HK-2 (cell line): ENCODE data around the gene ZNF514.

Experiments used
- DNase-seq: peaks from one replicate; pipeline ENCODE4 v3.0.0-alpha.2; 2018; ENCODE audit not compliant: unreplicated experiment

ZNF514 gene

DNA sequence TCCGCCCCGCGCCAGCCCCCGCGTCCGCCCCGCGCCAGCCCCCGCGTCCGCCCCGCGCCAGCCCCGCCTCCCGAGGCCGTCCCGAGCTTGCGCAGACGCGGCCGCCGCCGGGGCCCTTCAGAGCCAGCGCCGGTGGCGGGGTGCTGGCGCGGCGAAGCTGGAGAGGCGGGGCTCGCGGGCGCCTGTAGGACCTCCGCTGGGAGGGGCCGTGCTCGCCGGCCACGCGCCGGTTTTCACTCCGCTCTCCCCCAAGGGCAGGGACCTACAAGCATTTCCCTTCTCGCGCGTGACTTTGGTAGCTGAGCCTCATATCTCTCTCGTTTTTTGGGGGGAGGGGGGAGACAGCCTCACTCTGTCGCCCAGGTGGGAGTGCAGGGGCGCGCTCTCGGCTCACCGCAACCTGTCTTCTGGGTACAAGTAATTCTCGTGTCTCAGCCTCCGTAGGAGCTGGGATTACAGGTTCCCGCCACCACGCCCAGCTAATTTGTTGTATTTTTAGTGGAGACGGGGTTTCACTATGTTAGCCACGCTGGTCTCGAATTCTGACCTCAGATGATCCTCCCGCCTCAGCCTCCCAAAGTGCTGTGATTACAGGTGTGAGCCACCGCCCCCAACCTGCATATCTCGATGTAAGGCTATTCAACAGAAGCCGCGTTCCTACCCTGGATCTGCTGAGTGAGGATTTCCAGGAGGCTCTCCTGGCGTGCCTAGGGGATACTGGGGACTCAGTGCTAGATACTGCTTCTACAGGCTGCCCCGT is at the start of gene ZNF514:
ZNF514 (minus strand) TSS at position 159 of the 760 bp plus-strand sequence. CDS start 6,595 bp downstream, outside the sequence.
- no peak for DNase-seq

DNA sequence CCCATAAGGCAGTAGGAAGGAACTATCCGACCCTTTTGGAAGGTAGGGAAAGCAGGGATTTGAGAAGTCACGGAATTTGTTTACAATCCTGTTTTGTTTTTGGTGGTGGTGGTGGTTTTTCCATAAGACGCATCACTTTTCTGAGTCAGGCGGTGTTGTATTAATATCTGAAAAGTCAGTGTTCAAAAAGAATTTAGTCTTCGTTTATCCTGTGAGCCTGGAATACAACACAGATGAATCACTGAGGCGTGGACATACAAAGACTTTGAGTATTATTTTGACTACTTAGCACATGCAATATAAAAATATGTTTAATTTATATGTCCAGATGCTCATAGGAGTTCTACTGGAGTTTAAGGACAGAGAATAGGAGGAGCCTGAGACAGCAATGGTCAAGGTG is 48.5 kb upstream of the ZNF514 start:
- no peak for DNase-seq

DNA sequence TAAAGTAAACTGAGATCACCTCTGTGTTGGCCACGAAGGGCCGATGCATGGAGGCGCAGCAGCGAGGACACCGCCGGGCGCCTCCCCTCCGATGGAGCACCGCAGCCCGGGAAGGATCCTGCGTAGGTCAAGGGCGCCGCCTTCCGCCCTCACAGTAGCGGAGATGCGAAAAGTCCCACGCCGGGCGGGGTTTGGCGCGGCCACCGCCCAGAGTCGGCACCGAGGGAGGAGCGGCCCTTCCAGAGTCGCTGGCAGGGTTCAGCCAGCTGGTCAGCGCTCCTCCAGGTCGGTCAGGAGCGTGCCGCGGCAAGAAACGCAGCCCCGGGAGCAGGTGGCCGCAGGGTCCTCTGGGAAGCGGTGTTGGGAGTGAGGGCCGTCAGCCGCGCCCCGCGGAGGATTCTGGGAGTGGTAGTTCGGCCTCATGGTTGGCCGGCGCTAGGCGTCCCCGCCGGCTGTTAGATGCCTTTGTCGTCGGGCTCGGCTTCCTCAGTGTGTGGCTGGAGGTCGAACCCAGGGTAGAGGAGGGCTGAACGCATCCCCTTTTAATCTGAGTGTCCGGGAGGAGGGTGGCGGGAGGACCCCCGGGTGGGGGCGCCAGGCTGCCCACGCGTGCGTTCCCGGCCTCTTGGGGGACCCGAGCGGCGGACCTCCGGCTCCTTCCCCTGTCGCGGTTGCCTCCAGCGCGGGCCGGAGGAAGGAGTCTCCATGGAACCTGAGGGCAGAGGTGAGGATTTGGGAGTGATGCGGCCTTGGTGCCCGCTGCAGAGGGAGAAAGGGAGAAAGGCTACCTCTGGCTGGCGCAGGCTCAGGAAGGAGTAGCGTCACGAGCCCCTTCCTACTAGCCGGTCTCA is 47.7 kb upstream of the ZNF514 start, which contains the start of gene ZNF892:
ZNF892 (plus strand) TSS at position 411 of the 851 bp plus-strand sequence; CDS start at position 706, 295 bp downstream.
- peak; percentile 96 for DNase-seq

- DNase-seq, result no peak
Observed at GRCh38 chr2:95206096-95206495, 46.4 kb upstream of the ZNF514 start.

- no peak for DNase-seq
Observed at GRCh38 chr2:95204396-95204795, 44.7 kb upstream of the ZNF514 start.

DNA sequence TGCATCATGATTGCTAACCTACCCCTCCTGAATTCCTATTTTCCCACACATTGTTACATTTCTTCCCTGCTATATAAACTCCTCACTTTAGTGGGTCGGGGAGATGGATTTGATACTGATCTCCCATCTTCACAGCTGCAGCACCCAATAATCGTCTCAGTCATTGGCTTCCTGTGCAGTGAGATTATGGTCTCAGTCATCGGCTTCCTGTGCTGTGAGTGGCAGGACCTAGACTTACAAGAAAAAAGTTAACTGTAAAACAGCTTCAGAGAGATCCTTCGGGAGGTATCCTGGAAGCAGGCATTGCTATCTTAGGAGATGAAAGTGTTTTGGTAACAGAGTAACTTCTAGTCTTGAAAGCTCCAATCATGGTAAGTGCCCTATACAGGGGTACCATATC is 44.3 kb upstream of the ZNF514 start:
- no peak for DNase-seq

DNA sequence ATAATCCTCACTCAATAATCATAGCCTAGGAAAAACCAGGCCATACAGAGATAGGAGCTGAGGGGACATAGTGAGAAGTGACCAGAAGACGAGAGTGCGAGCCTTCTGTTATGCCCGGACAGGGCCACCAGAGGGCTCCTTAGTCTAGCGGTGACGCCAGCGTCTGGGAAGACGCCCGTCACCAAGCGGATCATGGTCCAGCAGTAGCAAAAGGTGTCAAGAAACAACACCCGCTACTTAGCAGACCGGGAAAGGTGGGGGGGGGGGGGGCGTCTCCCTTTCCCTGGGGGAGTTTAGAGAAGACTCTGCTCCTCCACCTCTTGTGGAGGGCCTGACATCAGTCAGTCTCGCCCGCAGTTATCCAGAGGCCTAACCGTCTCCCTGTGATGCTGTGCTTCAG is 33.3 kb upstream of the ZNF514 start:
- peak; percentile 35 for DNase-seq

- no peak for DNase-seq
Observed at GRCh38 chr2:95185973-95186372, 26.3 kb upstream of the ZNF514 start.

DNA sequence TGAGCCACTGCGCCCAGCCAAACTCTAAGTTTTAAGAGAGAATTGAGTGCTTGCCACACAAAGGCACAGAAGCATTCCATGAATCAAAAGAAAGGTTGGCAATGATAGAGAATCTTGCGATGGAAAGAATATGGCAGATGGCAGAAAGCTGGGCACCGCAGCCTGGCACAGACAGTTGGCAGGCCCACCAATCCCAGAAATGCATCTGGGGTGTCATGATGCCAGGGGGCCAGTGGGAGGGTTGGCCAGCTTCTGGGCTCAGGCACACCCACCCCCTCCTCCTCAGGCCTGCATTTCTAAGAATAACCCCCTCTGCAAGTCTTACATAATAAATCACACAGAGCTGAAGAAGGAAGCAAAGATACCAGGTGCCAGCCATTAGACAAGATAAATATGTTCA is 25.5 kb upstream of the ZNF514 start:
- DNase-seq, result no peak

DNA sequence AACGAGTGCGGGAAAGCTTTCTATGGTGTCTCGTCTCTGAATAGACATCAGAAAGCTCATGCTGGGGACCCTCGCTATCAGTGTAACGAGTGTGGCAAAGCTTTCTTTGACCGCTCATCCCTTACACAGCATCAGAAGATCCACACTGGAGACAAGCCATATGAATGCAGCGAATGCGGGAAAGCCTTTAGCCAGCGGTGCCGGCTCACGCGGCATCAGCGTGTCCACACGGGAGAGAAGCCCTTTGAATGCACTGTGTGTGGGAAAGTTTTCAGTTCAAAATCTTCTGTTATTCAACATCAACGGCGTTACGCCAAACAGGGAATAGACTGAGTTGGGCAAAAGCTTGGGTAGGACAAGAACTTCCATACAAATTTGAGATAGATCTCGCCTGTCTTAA is 22.1 kb upstream of the ZNF514 start:
- DNase-seq, result no peak

GRCh38 chr2:95179451-95179850 is 19.8 kb upstream of the ZNF514 start:
- no peak for DNase-seq

- no peak for DNase-seq
Observed at GRCh38 chr2:95174031-95174542, 14.4 kb upstream of the ZNF514 start.

DNA sequence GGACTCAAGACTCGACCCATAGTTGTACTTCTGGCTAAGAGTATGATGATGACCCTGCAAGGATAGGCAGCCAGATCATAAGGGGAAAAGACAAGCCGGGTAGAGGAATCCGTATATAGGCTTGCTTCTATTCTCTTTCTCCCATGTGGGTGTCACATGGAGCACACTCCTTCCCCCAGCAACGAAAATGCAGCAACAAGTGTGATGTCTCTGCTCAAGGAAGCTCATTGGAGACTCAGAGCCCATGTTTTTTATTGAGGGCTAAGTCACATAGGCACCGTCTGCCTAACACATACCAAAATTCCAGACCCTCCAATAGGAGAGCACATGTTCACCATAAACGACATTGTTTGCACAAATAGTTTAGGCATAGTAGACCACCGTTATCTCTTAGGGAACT is 12.3 kb upstream of the ZNF514 start:
- no peak for DNase-seq

GRCh38 chr2:95166065-95166763 is 6.6 kb upstream of the ZNF514 start:
- no peak for DNase-seq

GRCh38 chr2:95165371-95166064 is 5.9 kb upstream of the ZNF514 start, which contains the start of gene ZNF2:
Gene ZNF2, plus strand, starts transcription at chr2:95165809. Its CDS starts 10,418 bp downstream, at chr2:95176227.
- DNase-seq, result peak; percentile 97

- DNase-seq, result no peak
Observed at GRCh38 chr2:95165030-95165370, 5.4 kb upstream of the ZNF514 start.

DNA sequence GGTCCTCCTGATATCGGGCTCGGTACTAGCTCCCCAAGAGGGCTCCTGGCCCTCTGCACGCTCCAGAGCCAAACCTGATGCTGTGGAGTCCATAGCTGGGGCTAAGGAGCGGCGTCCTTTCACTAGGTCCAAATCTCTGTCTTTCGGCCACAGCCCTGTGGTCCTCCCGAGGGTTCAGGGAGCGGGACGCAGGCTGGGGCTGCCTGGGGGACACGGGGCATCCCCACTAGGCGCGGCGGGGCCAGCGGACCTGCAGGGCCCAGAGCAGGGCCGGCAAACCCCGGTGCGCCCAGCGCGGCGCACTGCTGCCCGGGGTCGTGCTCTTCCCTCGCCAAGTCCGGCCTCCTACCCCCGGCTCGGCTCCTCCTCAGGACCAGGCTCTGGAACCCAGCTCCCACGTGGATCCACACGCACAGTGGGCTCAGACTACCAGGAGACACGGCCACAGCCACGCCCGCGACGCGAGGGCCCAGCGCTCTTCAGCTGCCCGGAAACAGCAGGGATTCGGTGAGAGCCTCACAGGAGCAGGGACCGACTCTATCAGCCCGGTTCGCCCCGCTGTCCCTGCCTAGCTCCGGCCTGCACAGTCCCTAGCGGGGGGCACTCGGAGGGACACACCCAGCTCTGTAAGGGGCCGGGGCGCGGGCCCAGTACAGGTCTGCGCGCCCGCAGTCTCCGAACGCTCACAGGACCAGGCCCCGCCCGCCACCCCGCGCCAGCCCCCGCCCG is 593 bp downstream of the ZNF514 start:
- peak; percentile 1 for DNase-seq

DNA sequence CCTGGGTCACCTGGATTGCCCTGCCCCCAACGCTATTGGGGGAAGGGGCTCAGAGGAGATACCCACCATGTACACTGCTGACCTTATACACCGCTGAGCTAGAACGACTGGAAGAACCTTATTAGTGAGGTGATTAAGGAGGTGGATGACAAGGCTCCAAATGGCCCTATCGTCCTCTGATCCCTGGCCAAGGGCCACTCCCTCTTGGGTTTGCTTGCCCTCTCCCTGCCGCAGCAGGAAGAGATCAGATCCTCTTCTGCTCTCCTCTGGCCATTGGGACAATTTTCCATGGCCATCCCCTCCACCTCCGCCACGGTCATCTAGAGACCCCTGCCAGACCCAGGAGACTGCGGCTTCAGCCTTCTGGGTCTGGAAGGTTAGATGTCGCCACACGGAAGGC is 1.2 kb downstream of the ZNF514 start:
- DNase-seq, result no peak

- no peak for DNase-seq
Observed at GRCh38 chr2:95149397-95149984, 10.2 kb downstream of the ZNF514 start.

- DNase-seq, result no peak
Observed at GRCh38 chr2:95143838-95144237, 15.8 kb downstream of the ZNF514 start.
